Gastroesophageal sphincter (tissue), 4 donors: Measurements from ENCODE around the gene FGF10. TPM values are rescaled to one million over a fixed set of nuclear protein-coding genes. Genes with fewer than 3 reads are reported as not detected.
A peak's percentile ranks its signal among the peaks of the same experiment; 100 is the strongest.

ENCODE experiments used
- ATAC-seq: fragments of 150-250 bp; one replicate; pipeline ENCODE4 v1.9.1; 2016; ENCODE audit warnings: mild to moderate bottlenecking, moderate library complexity
- H3K27ac ChIP-seq, 4 donors: fragments of 200-600 bp; sonication (generic) in 3 of 4; 1 replicate in 3 of 4; 2 replicates in 1 of 4; pipeline ENCODE4 v1.5.1; 2016 to 2019
- H3K27me3 ChIP-seq: fragments of 200-600 bp; sonication (generic); one replicate; pipeline ENCODE4 v1.5.1; 2019
- H3K36me3 ChIP-seq, 2 donors: fragments of 200-600 bp; sonication (generic); one replicate each; pipeline ENCODE4 v1.5.1; 2019; ENCODE audit warnings: control low read depth in 1 of 2
- H3K4me1 ChIP-seq, 3 donors: fragments of 200-600 bp; sonication (generic); 1 replicate in 2 of 3; 2 replicates in 1 of 3; pipeline ENCODE4 v1.5.1; 2016 to 2019; ENCODE audit warnings: control low read depth in 2 of 3
- H3K4me3 ChIP-seq, 2 donors: fragments of 200-600 bp; sonication (generic); one replicate each; pipeline ENCODE4 v1.5.1; 2019; ENCODE audit warnings: mild to moderate bottlenecking in 1 of 2, moderate library complexity in 1 of 2
- H3K9me3 ChIP-seq, 3 donors: fragments of 200-600 bp; sonication (generic); one replicate each; pipeline ENCODE4 v1.5.1; 2017 to 2019; ENCODE audit warnings: control low read depth in 2 of 3
- EP300 ChIP-seq: sonication (generic); formaldehyde crosslinking; IDR thresholded peaks from one replicate; pipeline ENCODE4 v1.6.1; 2017; ENCODE audit warnings: antibody characterized with exemption, mild to moderate bottlenecking
- POLR2A ChIP-seq, 2 donors: fragments of 450-650 bp; IDR thresholded peaks; one replicate each; pipeline ENCODE4 v1.6.1; 2017; ENCODE audit warnings: antibody characterized with exemption in 2 of 2, mild to moderate bottlenecking in 2 of 2, moderate library complexity in 1 of 2
- POLR2AphosphoS5 ChIP-seq: sonication (generic); formaldehyde crosslinking; IDR thresholded peaks from one replicate; pipeline ENCODE4 v1.6.1; 2017; ENCODE audit warnings: antibody characterized with exemption
- WGBS, 2 donors: methylation state at CpG; one replicate each; pipeline ENCODE4 v1.1.5; 2018; ENCODE audit warnings: low coverage in 1 of 2; 5-methylcytosine and 5-hydroxymethylcytosine counted together
- total RNA-seq, 4 donors: library from RNA; depleted of rRNA; stranded (reverse); fragments of >200 nt; gene quantifications; one replicate each; pipeline ENCODE4 v1.1.0, GENCODE V29; 2016
- TF ChIP-seq, protein P1 (sequence below), 4 experiments: fragments of 200-600 bp in 2 of 4; fragments of 450-650 bp in 2 of 4; sonication (generic) in 1 of 4; IDR thresholded peaks; one replicate each; pipeline ENCODE4 v1.5.1; 2017 to 2019; ENCODE audit warnings: antibody characterized with exemption in 4 of 4, mild to moderate bottlenecking in 2 of 4, moderate library complexity in 2 of 4

FGF10 gene
- total RNA-seq, 4 donors from 2014 or later = 2.0 to 33.7 (median 5.5) TPM

DNA sequence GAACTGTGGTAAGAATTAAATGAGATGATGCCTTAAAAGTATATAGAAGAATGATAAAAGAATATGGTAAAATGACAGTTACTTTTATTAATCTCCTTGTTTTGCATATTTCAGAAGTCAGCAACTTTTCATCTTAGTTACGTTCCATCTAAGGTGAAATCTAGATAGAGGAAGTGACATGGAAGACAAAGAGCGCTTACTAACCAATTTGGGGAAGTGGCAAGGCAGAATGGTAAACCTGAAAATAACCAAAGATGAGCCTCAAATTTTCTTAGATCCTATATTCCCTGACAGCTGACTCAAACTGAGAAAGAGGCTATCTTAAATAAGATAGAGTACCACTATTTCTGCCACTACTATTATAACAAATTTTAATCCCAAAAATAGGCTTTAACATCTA lies 52.5 kb downstream of the FGF10 start:
- Histone ChIP-seq H3K9me3 (no peaks in the 10 kb centered on the region), H3K4me3 (no peak overlapping the region), H3K27me3 (no peaks in the 10 kb centered on the region), H3K4me1 (no peaks in the 10 kb centered on the region), H3K27ac (no peak overlapping the region), H3K36me3 (no peaks in the 10 kb centered on the region)
- WGBS, 2 donors = 78 to 87% methylated on average over 2 of the region's 2 CpGs
- no peak for TF ChIP-seq EP300
- TF ChIP-seq POLR2A (IDR thresholded peaks at IDR 0.05) = no peak
- TF ChIP-seq, protein P1, sequence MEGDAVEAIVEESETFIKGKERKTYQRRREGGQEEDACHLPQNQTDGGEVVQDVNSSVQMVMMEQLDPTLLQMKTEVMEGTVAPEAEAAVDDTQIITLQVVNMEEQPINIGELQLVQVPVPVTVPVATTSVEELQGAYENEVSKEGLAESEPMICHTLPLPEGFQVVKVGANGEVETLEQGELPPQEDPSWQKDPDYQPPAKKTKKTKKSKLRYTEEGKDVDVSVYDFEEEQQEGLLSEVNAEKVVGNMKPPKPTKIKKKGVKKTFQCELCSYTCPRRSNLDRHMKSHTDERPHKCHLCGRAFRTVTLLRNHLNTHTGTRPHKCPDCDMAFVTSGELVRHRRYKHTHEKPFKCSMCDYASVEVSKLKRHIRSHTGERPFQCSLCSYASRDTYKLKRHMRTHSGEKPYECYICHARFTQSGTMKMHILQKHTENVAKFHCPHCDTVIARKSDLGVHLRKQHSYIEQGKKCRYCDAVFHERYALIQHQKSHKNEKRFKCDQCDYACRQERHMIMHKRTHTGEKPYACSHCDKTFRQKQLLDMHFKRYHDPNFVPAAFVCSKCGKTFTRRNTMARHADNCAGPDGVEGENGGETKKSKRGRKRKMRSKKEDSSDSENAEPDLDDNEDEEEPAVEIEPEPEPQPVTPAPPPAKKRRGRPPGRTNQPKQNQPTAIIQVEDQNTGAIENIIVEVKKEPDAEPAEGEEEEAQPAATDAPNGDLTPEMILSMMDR (IDR thresholded peaks at IDR 0.05) = no peak
- no peak for TF ChIP-seq POLR2AphosphoS5
- ATAC-seq = no peak

DNA sequence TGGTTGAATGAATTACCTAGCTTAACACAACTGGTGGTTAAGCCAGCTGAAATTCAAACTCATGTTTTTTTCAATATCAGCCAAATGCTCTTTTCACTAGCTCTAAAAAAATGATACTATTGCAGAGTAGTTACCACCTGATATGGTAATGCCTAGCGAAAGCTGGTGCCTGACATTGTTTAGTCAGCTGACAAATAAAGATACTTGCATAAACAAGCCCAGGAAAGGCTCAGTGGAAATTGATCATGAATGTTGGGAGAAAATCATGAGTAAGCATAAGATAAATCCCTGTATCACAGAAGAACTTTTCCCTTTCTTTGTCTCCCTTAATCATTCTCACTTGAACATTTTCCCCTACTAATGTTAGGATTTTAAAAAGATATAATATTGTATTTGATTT lies 54.6 kb downstream of the FGF10 start:
- no peak for ATAC-seq
- H3K27ac ChIP-seq = no peak overlapping the region
- H3K27me3 ChIP-seq = no peaks in the 10 kb centered on the region
- no peaks in the 10 kb centered on the region for H3K36me3 ChIP-seq
- H3K4me1 ChIP-seq = peaks cover 0 to 4% (median 0%) of the 10 kb centered on the region in 3 donors
- WGBS, 2 donors = 50 to 92% methylated on average over 1 of the region's 1 CpG
- no peaks in the 10 kb centered on the region for H3K9me3 ChIP-seq
- TF ChIP-seq POLR2A (IDR thresholded peaks at IDR 0.05) (no peak), POLR2AphosphoS5 (no peak), EP300 (no peak)
- TF ChIP-seq, protein P1 (IDR thresholded peaks at IDR 0.05) = no peak
- no peak overlapping the region for H3K4me3 ChIP-seq

DNA sequence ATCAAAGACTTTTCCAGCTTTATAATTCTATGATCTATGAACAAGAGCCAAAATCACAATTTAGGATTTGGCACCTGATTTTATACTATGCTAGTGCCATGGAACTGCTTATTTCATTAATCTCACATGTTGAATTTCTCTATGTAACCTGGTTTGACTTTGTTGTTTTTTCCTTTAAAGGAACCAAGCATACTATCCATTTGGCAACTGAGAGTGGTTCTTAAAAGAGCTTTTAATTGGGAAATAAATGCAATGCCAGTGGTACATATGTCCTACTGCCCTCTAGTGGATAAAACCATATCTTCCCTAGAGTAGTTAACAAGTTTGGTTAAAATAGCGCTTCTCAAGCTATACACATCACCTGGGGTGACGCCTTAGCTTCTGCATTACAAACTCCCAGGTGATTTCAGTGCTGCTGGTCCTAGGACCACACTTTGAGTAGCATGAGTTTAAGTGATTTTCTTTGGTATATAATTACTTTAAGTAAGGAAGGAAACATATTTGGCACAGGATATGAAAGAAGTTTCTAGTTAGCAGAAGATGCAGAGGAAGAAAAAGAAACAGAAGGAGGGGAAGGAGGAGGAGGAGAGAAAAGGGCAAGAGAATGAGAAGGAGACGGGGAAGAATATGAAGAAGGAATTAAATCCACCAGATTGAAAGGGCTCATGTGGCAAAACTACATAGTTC lies 56.8 kb downstream of the FGF10 start:
- no peaks in the 10 kb centered on the region for H3K27me3 ChIP-seq
- peak overlapping the region in 1 of 4 donors; percentile 6 for H3K27ac ChIP-seq
- ATAC-seq = no peak
- H3K4me3 ChIP-seq = no peak overlapping the region
- H3K9me3 ChIP-seq = no peaks in the 10 kb centered on the region
- no peak for TF ChIP-seq POLR2AphosphoS5
- TF ChIP-seq, protein P1 (IDR thresholded peaks at IDR 0.05) = peak in 2 of 4 experiments; percentile 31 to 52
- no peaks in the 10 kb centered on the region for H3K36me3 ChIP-seq
- 36 to 71% methylated on average over 2 to 3 of the region's 3 CpGs for WGBS, 2 donors
- peaks cover 0 to 4% (median 0%) of the 10 kb centered on the region in 3 donors for H3K4me1 ChIP-seq

DNA sequence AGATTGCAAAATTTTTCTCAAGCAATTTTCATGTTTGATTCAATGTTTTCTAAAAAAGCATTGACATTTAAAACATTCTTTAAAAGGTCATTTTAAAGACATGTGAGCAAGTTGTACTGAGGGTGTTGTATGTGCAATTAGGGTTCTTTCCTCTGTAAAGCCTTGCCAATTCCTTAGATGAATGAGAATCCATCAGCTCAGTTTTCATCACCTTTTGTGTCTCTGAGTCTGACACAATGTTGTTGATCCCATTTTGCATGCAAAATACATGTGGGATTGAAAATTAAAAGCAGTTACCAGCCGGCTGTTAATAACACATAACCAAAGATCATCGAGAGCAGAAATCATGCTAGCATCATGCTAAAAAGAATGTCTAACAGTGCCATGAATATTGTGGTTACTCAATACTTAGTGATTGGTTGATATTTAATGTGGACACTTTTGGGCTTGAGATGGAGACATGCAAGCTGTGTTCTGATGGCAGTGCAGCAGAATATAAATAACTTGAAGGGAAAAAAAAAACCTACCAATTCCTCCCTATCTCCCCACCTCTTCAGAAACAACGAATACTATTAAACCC lies 57.7 kb downstream of the FGF10 start:
- TF ChIP-seq, protein P1 (IDR thresholded peaks at IDR 0.05) = no peak
- no peak for TF ChIP-seq EP300
- TF ChIP-seq POLR2AphosphoS5 = peak; percentile 49
- no peak overlapping the region for H3K4me3 ChIP-seq
- no peaks in the 10 kb centered on the region for H3K36me3 ChIP-seq
- H3K9me3 ChIP-seq = no peaks in the 10 kb centered on the region
- H3K27ac ChIP-seq = no peak overlapping the region
- H3K27me3 ChIP-seq = no peaks in the 10 kb centered on the region
- peaks cover 0 to 4% (median 0%) of the 10 kb centered on the region in 3 donors for H3K4me1 ChIP-seq
- 66 to 77% methylated on average over 1 to 3 of the region's 3 CpGs for WGBS, 2 donors
- peak; percentile 68 for ATAC-seq

DNA sequence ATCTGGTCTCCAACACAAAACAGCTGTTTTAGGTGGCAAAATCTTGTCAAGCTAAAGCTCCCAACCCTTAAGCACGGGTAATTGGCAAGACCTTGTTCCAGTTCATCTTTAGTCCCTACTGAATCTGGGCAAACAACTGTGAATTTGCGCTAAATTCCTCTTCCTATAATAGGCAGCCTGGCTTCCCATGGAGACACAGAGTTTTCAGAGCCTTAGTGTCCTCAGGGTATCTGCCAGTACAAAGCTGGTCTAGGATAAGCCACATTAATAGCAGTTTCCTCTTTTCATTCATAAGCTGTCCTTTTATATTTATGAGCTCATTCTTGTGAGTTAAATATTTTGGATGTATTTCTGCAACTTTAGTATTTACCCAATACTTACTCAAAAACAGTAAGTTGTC lies 59.5 kb downstream of the FGF10 start:
- no peak for TF ChIP-seq POLR2A (IDR thresholded peaks at IDR 0.05)
- H3K36me3 ChIP-seq = no peaks in the 10 kb centered on the region
- H3K27me3 ChIP-seq = no peaks in the 10 kb centered on the region
- no peak overlapping the region for H3K4me3 ChIP-seq
- H3K4me1 ChIP-seq = peaks cover 0 to 4% (median 0%) of the 10 kb centered on the region in 3 donors
- ATAC-seq = no peak
- WGBS, 2 donors = 69 to 77% methylated on average over 2 of the region's 2 CpGs
- no peak overlapping the region for H3K27ac ChIP-seq
- H3K9me3 ChIP-seq = no peaks in the 10 kb centered on the region
